ENCODE results near the gene MAP4K4. TPM values are rescaled to one million over a fixed set of nuclear protein-coding genes. Genes with fewer than 3 reads are reported as not detected.

Gene MAP4K4
- total RNA-seq, 1 donor from 2014 or later: 166 TPM

- H3K4me3 Mint-ChIP-seq: no peak overlapping the region
- no peaks in the 10 kb centered on the region for H3K9me3 Mint-ChIP-seq
- no peak overlapping the region for H3K27ac Mint-ChIP-seq
- H3K4me1 Mint-ChIP-seq (ENCODE audit: unreplicated experiment): peaks cover 20% of the 10 kb centered on the region
- DNase-seq (ENCODE audit: extremely low spot score, unreplicated experiment): no peak
- H3K36me3 Mint-ChIP-seq: peaks cover 38% of the 10 kb centered on the region
- no peaks in the 10 kb centered on the region for H3K27me3 Mint-ChIP-seq
- TF ChIP-seq CTCF (conservative IDR thresholded peaks at IDR 0.05): no peak
Observed at GRCh38 chr2:101847661-101848339, 150.3 kb downstream of the MAP4K4 start.

- no peaks in the 10 kb centered on the region for H3K27me3 Mint-ChIP-seq
- no peak overlapping the region for H3K4me3 Mint-ChIP-seq
- H3K9me3 Mint-ChIP-seq: no peaks in the 10 kb centered on the region
- no peak for DNase-seq (ENCODE audit: extremely low spot score, unreplicated experiment)
- no peak overlapping the region for H3K27ac Mint-ChIP-seq
- H3K36me3 Mint-ChIP-seq: peaks cover 37% of the 10 kb centered on the region
- TF ChIP-seq CTCF (conservative IDR thresholded peaks at IDR 0.05): no peak
- peaks cover 14% of the 10 kb centered on the region for H3K4me1 Mint-ChIP-seq (ENCODE audit: unreplicated experiment)
Observed at GRCh38 chr2:101848769-101849410, 151.4 kb downstream of the MAP4K4 start.

GRCh38 chr2:101850450-101850849 lies 152.9 kb downstream of the MAP4K4 start:
- Mint-ChIP-seq H3K27me3 (no peaks in the 10 kb centered on the region), H3K4me1 (ENCODE audit: unreplicated experiment) (peaks cover 14% of the 10 kb centered on the region)
- DNase-seq (ENCODE audit: extremely low spot score, unreplicated experiment): no peak

GRCh38 chr2:101850991-101851390 lies 153.5 kb downstream of the MAP4K4 start:
- no peaks in the 10 kb centered on the region for H3K27me3 Mint-ChIP-seq
- DNase-seq (ENCODE audit: extremely low spot score, unreplicated experiment): no peak
- H3K36me3 Mint-ChIP-seq: peaks cover 49% of the 10 kb centered on the region
- H3K4me3 Mint-ChIP-seq: no peak overlapping the region
- H3K9me3 Mint-ChIP-seq: no peaks in the 10 kb centered on the region
- peaks cover 14% of the 10 kb centered on the region for H3K4me1 Mint-ChIP-seq (ENCODE audit: unreplicated experiment)
- no peak overlapping the region for H3K27ac Mint-ChIP-seq
- no peak for TF ChIP-seq CTCF (conservative IDR thresholded peaks at IDR 0.05)

More at GRCh38 chr2:101850450-101850849, 152.9 kb downstream of the MAP4K4 start:
- H3K27ac Mint-ChIP-seq: no peak overlapping the region
- TF ChIP-seq CTCF (conservative IDR thresholded peaks at IDR 0.05): no peak
- H3K36me3 Mint-ChIP-seq: peaks cover 45% of the 10 kb centered on the region
- no peak overlapping the region for H3K4me3 Mint-ChIP-seq
- no peaks in the 10 kb centered on the region for H3K9me3 Mint-ChIP-seq

GRCh38 chr2:101852824-101853223 lies 155.3 kb downstream of the MAP4K4 start:
- no peaks in the 10 kb centered on the region for H3K9me3 Mint-ChIP-seq
- H3K4me1 Mint-ChIP-seq (ENCODE audit: unreplicated experiment): peaks cover 14% of the 10 kb centered on the region
- H3K4me3 Mint-ChIP-seq: no peak overlapping the region
- DNase-seq (ENCODE audit: extremely low spot score, unreplicated experiment): no peak
- peaks cover 40% of the 10 kb centered on the region for H3K36me3 Mint-ChIP-seq
- TF ChIP-seq CTCF (conservative IDR thresholded peaks at IDR 0.05): no peak
- H3K27me3 Mint-ChIP-seq: no peaks in the 10 kb centered on the region
- H3K27ac Mint-ChIP-seq: no peak overlapping the region

All from type B pancreatic cell (in vitro differentiated cells).